HG02970 (cell line): ENCODE results near the gene TEX2.
"Not testable (repeated sequence)": the region's sequence is repeated elsewhere in the genome, so short reads cannot be mapped to it uniquely, and the experiment has no call there.

Experiments used
- ATAC-seq: cut with Tn5 transposase; IDR thresholded peaks from one replicate; pipeline ENCODE4 v1.9.1; 2021; ENCODE audit warnings: mild to moderate bottlenecking, moderate library complexity, moderate number of reproducible peaks; ENCODE audit not compliant: unreplicated experiment, low FRiP score

TEX2 gene

DNA sequence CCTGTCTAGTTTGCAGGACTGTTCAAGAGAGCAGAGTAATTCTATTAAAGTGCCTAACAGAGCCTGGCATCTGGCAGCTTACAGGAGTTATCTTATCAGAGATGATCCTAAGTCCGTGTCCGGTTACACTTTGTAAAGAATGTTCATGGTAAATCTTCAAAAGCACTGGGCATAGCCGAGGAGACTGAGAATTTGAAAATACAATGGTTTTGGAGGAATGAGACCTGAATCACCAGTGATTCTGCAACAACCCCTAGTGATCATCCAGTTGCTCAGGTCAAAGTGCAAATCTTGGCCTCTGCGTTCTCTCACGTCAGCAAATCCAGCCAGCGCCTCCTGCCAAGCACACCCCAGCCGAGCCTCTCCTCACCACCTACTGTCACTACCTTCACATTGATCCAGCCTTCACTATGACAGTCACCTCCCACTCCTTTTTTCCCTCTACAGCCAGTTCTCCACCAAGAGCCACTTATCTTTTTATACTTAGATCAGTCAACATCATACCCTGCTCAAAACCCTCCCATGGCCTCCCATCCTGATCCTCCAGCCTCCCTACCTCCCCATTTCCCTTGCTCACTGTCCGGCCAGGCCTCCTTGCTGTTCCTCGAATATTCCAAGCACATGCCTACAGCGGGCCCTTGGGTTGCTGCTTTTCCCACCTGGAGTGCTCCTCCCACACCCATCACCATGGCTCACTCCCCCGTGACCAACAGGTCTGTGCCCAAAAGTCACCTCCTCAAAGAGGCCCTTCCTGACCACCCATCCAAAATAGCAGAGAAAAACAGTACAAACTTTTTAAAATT, 75.8 kb downstream of the TEX2 start:
- no peak for ATAC-seq

DNA sequence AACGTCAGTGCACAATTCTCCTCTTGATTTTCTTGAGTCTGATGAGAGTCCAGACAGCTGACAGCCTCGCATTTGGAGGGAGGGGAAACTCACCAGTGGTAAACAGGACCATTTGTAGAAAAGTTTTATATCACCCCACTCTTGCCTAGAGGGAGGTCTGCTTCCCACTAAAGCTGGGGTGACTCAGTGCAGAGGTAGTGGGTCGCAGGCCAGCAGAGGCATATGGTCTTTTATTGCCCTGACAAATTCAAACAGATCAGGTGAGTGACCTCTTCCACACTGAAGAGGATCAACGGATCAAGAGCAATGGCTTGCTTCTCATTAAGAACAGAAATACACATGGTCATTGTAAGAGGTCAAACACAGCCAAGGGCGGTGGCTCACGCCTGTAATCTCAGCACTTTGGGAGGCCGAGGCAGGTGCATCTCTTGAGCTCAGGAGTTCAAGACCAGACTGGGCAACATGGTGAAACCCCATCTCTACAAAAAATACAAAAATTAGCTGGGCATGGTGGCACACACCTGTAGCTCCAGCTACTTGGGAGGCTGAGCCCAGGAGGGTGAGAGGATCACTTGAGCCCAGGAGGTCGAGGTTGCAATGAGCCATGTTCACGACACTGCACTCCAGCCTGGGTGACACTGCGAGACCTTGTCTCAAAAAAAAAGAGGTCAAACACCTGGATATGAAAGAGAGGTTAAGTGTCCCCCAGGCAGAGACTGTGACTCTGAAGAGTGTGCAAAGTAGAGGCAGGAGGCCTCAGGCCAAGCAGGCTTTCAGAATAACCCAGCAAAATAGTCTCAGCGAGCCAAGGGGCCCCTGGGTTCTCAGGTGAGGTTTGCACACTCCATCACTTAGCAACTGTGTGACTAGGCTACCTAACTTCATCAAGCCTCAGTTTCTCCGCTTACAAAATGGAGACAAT, 76.6 kb downstream of the TEX2 start:
- ATAC-seq: no peak

DNA sequence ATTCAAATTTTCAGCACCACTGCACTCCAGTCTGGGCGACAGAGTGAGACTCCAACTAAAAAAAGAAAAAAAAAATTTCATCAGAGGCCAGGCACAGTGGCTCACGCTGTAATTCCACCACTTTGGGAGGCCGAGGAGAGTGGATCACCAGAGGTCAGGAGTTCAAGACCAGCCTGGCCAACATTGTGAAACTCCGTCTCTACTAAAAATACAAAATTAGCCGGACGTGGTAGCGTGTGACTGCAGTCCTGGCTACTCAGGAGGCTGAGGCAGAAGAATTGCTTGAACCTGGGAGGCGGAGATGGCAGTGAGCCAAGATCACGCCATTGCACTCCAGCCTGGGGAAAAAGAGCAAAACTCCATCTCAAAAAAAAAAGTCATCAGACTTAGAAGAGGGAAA, 77.5 kb downstream of the TEX2 start:
- ATAC-seq: not testable (repeated sequence)

DNA sequence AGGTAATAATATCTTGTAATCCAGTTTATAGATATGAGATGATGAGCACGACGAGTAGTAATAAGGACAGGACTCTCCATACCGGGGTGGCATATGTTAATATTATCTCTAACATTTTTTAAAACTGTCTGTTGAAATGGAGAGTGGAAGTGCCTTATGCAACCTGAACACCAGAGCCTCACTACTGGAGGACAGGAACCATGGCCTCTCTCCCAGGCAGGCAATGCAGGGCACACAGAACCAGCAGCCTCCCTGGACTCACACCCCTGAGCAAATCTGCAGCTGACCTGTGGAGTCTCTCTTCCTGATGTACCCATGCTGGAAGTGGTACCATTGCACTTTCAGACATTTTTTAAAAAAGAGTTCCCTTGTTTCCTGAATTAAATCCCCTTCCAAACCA, 78.0 kb downstream of the TEX2 start:
- no peak for ATAC-seq

DNA sequence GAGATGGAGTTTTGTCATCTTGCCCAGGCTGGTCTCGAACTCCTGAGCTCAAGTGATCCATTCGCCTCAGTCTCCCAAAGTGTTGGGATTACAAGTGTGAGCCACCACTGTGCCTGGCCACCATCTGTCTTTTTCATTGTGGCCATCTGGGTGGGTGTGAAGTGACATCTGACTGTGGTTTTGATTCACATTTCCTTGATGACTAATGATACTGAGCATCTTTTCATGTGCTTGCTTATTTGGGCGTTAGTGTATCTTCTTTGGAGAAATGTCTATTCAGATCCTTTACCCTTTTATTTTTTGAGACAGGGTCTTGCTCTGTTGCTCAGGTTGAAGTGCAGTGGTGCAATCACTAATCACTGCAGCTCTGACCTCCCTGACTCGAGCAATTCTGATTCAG, 79.2 kb downstream of the TEX2 start:
- no peak for ATAC-seq

DNA sequence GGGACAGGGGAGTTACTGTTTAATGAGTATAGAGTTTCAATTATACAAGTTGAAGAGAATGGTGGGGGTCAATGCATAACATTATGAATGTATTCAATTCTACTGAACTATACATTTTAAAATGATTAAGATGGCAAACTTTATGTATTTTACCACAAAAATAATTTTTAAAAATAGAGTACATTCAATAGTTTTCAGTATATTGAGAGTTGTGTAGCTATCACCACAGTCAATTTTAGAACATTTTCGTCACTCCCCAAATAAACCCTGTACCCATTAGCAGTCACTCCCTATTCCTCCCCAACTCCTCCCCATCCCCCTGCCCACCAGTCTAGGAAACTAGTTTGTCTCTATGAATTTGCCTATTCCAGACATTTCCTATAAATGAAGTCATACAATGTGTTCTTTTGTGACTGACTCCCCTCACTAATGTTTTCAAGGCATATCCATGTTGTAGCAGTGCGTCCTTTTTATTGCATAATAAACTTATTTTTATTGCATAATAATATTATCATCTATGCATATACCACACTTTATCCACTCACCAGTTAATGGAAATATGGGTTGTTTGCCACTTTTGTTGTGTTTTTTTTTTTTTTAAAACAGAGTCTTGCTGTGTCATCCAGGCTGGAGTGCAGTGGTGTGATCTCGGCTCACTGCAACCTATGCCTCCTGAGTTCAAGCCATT, 80.6 kb downstream of the TEX2 start:
- no peak for ATAC-seq

DNA sequence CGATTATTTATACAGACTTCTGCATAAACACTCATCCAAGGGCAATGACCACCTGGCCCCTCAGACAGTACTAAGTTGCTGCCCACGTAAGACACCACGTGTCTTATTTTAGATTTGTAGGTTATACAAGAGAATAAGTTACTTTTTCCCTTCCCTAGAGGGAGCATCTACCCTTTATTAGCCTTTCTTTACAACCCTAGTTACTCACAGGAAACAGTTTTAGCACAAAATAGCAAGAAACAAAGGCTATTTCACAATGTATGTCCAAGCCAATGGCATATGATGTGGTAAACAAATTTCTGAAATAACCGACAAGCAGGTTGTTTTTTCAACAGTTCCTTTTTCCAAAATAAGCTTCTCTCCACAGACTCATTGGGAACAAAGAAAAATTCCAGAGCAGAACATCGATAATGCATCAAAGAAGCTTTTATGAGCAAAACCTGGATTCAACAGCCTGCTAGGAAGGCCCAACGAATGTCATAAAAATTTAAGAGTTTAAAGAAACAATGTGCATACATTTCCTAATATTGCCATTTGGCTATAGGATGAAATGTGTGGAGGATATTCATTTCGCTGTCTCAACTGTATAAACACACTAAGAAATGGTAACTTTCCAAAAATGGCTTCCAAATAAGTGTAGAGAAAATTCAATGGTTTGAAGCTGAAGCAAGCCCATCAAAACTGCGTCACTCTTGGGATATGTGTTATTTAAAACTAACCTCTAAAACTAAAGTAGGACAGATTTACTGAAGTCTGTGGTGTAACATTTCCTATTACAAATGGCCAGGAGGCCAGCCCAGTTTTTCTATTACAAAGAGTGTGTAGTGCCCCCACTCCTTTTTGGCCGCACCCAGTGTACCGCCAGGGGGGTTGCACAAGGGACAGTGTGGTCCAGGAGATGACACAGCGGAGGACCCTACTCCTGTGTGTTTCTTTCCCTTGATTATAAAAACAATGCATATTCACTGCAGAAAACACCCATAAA, 82.7 kb downstream of the TEX2 start:
- ATAC-seq: no peak

DNA sequence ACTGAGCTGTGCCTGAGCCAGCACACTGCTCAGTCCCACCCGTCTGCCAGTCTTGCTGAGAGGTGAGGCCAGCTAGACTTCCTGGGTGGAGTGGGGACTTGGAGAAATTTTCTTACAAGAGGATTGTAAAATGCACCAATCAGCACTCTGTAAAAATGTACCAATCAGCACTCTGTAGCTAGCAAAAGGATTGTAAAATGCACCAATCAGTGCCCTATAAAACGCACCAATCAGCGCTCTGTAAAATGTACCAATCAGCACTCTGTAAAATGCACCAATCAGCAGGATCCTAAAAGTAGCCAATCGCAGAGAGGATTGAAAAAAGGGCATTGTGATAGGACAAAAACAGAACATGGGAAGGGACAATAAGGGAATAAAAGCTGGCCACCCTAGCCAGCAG, 84.0 kb downstream of the TEX2 start:
- not testable (repeated sequence) for ATAC-seq

DNA sequence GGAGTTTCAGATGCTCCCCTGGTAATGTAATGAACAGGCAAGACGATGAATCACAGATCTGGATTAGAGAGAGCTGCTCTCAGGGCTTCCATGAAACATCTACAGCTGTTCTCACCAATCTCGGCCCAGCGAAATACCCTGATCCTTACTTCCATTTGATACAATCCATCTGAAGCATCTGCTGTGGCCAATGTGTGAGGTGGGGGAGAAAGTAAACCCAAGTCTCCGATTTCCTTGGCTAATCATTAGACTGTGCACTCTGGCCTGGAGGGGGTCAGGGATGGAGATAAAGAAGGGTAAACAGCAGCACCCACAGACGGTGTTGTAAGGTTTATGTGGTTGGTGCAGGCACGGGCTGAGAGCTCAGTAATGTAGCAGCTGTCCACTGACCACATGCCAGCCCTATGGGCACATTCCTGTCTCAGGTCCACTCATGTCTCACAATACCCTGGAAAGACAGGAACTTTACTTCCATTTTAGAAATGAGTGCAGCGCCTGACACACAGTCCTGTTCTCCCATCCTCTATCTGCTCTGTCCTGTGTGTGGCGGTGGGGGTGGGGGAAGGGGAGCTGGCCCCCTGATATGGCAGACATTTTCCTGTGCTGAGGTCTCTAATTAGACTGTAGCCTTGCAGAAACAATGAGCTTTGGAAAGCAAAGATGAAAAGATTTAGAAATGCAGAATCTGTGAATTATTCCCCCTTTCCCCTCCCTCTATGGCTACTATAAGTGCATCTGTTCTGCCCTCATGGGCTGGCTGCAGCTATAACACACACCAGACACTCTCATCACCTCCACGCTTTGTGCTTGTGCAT, 84.8 kb downstream of the TEX2 start:
- ATAC-seq: no peak

DNA sequence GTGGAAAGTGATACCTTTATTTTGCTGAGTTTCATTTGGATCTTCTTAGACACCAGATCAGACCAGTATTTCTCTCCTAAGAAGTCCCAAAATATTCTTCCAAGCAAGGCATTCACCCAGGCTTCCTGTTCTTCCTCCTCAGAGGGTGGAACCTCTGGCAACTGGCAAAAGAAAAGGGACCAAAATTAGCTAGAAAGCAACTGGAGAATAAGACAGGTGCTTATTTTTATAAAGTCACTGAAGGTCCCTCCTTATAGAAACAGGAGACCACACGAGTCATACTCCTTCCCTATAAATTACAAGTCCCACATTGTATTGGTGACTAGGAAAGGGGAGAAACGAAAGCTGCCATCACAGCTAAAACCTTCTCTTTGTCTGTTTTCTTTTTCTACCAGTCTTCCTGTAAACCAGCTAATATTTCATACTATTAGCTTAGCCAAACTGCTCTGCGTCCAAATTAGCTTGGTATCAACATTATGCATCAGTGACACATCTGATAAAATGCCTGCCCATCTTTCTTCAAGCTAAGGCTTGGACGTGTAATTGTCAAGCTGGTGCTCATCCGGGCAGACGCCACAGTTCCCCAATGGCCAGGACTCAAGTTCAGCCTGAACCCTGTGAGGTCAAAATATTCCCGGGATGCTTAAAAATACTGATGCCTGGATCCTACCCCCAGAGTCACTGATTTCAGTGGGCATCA, 85.6 kb downstream of the TEX2 start:
- ATAC-seq: no peak

DNA sequence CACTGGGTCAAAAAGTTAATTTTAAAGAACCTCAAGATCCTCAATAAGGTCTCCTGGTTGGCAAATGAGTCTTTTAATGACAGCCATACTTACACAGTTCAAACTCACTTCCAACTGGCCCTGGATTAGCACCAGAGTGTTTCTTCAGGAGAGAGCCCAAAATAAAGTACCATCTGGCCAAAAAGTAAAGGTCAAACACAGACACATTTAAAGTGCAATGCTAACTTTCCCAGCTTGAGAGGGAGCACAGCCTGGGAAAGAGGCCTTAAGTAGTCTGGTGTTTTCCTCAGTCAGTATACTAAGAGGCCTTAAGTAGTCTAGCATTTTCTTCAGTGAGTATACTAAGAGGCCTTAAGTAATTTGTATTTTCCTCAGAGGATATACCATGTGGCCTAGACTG, 86.5 kb downstream of the TEX2 start:
- ATAC-seq: no peak

DNA sequence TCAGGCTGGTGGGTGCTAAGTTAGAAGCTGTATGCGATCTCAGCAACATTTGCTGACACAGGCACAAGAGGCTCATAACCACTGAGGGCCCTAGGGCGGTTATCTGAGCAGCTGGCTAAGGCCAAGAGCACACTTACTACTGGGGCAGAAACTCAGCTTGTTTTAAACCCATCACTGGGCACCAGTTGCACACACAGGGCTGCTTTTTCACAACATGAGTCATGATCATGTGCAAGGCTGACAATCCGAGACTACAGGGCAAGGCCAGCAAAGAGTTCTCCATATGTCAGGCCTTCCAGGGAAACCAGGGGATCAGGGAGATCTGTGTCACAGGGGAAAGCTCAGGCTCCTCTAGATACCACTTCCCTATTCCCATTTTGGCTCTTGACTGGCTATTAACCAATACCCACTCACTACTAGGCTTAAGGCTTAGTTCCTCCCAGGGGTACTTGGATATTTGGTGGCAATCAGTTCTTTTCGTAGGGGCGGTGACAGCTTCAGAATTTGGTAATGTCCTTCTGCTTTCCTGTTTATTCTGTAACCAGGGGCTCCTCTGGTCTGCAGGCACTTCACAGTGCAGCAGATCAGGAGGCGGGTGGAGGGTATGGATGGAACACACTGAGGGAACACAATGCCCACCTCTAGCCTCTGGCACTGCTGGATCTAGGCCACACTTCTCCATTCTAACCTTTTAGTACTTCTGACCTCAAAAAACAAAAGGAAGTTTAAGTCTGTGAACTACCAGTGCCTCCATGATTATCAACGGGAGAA, 88.2 kb downstream of the TEX2 start:
- no peak for ATAC-seq

DNA sequence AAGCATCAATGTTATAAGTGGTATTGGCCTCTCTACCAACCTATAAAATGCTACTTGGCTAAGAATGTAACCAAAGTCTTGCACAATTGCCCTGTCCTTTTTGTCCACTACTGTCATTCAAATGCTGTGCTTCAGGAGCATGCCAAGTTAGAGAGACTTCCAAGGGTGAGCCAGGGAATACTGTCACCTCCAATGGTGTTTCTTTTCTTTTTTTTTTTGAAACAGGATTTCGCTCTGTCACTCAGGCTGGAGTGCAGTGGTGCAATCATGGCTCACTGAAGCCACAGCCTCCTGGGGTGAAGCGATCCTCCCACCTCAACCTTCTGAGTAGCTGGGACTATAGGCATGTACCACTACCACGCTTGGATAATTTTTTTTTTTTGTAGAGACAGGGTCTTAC, 89.4 kb downstream of the TEX2 start:
- ATAC-seq: no peak

DNA sequence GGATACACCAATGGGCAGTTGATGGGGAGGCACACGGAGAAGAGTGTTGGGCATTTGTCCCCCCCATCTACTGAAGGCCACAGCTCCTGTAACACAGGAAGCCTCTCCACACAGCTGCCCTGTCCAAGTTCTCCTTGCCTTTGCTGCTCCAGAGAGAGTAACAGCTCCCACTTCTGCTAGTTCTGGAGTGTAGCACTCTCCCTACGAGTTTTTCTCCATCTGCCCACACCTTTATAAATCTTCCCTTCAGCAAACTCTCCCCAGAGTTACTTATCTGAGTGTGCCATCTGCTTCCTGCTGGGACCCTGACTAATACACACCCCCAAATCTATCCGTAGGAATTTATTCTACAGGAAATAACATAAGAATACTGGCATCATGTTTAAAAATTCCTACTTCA, 90.5 kb downstream of the TEX2 start:
- no peak for ATAC-seq

DNA sequence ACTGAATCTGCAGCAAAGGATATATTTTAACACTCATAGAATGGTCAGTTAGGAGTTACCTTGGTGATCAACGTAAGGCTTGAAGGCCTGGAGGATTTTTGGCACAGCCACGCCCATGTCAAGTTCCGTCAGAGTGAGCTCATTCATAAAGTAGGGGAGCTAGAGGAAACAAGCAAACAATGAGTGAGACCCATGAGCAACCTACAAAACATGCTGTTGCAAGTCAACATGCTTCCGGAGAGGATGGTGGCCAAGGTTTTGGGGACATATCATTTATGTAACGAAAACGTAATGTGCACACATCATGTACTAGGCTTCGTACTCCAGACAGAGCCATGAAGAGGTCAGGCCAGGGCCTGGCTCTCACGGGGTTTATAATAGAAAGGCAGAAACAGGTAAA, 92.0 kb downstream of the TEX2 start:
- ATAC-seq: no peak

DNA sequence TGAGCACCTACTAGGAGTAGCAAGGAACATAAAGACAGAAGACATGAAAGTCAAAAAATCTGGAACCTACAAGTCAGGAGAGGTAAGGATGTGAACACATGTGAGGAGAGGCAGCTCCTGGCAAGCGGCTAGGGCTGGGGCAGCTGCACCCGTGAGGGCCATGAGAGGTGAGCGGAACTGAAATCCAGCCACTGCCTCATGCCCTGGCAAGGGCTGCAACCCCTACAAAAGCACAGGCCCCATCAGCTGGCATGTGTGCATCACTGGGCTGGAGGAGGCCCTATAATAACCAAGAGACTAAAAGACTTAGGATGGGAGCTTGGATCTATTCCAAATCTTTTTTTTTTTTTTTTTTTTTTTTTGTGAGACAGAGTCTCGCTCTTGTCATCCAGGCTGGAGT, 92.8 kb downstream of the TEX2 start:
- ATAC-seq: no peak

DNA sequence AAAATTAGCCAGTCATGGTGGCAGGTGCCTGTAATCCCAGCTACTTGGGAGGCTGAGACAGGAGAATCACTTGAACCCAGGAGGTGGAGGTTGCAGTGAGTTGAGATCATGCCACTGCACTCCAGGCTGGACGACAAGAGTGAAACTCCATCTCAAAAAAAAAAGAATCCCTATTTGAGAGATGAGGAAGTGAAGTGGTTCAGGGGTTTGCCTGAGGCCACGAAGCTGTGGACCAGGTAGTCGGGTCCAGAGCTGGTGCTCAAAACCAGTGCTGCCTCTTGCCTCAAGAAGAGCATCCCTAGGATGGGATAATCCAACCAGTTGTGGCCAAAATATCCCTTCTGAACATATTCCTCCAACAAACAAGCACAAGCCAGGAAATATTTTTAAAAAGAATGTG, 95.4 kb downstream of the TEX2 start:
- ATAC-seq: not testable (repeated sequence)

DNA sequence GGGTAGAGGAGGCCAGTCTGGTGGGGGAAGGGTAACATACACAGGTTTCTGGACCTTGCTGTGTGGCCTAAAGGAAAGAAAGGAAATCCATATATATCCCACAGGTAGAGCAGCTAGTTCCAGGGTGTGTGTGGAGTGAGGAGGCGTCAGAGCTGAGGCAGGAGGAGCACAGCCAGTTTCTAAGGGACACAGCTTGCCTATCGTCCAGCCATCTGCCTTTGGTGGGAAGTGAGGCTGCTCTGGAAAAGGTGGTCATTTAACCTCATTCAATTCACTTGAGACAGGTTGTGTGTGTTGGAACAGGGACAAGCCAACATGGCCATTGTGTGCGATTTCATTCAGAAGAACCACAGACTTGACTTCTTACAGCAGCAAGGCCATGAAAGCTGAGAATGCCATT, 96.2 kb downstream of the TEX2 start:
- ATAC-seq: no peak
